Gastrocnemius medialis (tissue), 4 donors: ENCODE results near the gene CCDC78.

Source experiments
- POLR2A ChIP-seq, 2 donors: fragments of 450-650 bp; IDR thresholded peaks; one replicate each; pipeline ENCODE4 v1.6.1; 2017; ENCODE audit warnings: antibody characterized with exemption in 2 of 2, mild to moderate bottlenecking in 2 of 2, moderate library complexity in 2 of 2
- TF ChIP-seq, protein P1 (sequence below), 5 experiments: fragments of 450-650 bp in 3 of 5; fragments of 200-600 bp in 2 of 5; sonication (generic) in 2 of 5; IDR thresholded peaks in 4 of 5; conservative IDR thresholded peaks in 1 of 5; 1 replicate in 4 of 5; 2 replicates in 1 of 5; pipeline ENCODE4 v1.5.1; 2016 to 2019; ENCODE audit warnings: antibody characterized with exemption in 5 of 5, mild to moderate bottlenecking in 3 of 5, moderate library complexity in 3 of 5

DNA sequence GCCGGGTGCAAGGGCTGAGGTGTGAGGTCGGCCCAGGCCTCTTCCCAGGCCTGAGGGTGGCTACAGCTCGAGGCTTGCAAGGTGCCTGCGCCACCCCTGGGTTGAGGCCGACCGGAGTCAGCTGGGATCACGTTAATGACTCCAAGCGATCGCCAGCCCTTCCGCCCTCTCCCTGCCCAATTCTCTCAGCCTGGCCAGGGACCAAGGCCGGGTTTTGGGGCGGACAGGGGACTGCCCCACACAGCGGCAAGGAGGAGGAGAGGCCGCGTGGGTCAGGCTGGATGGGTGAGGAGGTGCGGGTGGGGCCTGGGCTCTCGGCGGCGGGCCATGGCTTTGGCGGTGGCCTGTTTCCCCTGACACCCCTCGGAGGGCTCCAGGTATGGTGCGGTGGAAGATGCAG, 32.9 kb downstream of the CCDC78 start:
- TF ChIP-seq, protein P1, sequence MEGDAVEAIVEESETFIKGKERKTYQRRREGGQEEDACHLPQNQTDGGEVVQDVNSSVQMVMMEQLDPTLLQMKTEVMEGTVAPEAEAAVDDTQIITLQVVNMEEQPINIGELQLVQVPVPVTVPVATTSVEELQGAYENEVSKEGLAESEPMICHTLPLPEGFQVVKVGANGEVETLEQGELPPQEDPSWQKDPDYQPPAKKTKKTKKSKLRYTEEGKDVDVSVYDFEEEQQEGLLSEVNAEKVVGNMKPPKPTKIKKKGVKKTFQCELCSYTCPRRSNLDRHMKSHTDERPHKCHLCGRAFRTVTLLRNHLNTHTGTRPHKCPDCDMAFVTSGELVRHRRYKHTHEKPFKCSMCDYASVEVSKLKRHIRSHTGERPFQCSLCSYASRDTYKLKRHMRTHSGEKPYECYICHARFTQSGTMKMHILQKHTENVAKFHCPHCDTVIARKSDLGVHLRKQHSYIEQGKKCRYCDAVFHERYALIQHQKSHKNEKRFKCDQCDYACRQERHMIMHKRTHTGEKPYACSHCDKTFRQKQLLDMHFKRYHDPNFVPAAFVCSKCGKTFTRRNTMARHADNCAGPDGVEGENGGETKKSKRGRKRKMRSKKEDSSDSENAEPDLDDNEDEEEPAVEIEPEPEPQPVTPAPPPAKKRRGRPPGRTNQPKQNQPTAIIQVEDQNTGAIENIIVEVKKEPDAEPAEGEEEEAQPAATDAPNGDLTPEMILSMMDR (IDR thresholded peaks at IDR 0.05 in 4 of 5, conservative IDR thresholded peaks at IDR 0.05 in 1 of 5): no peak
- no peak for TF ChIP-seq POLR2A (IDR thresholded peaks at IDR 0.05)
